Liver (tissue), 9 donors: ENCODE results near the gene WDFY1. TPM values are rescaled to one million over a fixed set of nuclear protein-coding genes. Genes with fewer than 3 reads are reported as not detected.
A peak's percentile ranks its signal among the peaks of the same experiment; 100 is the strongest.

Experiments used
- DNase-seq: peaks from one replicate; pipeline ENCODE4 v3.0.0-alpha.2; 2017; ENCODE audit warnings: low spot score
- H3K27ac ChIP-seq, 2 donors: one replicate each; pipeline ENCODE4 v1.7.0; 2013; ENCODE audit warnings: inconsistent platforms in 2 of 2, low read length in 2 of 2, control low read depth in 1 of 2, low read depth in 1 of 2, mild to moderate bottlenecking in 1 of 2
- H3K27me3 ChIP-seq, 4 donors: one replicate each; pipeline versions ENCODE4 v1.6.1 to v1.7.0; 2013; ENCODE audit warnings: low read length in 3 of 4, inconsistent platforms in 1 of 4, mild to moderate bottlenecking in 1 of 4, moderate library complexity in 1 of 4; ENCODE audit not compliant: control insufficient read depth in 4 of 4, insufficient read depth in 4 of 4
- H3K36me3 ChIP-seq, 4 donors: one replicate each; pipeline versions ENCODE4 v1.6.1 to v1.7.0; 2013; ENCODE audit warnings: low read length in 3 of 4, mild to moderate bottlenecking in 3 of 4, low read depth in 1 of 4, moderate library complexity in 1 of 4; ENCODE audit not compliant: control insufficient read depth in 4 of 4, insufficient read depth in 3 of 4
- H3K4me1 ChIP-seq, 4 donors: one replicate each; pipeline versions ENCODE4 v1.6.1 to v1.7.0; 2013; ENCODE audit warnings: low read length in 3 of 4, mild to moderate bottlenecking in 3 of 4, moderate library complexity in 1 of 4; ENCODE audit not compliant: control insufficient read depth in 4 of 4, insufficient read depth in 4 of 4
- H3K4me3 ChIP-seq, 3 donors: one replicate each; pipeline versions ENCODE4 v1.6.1 to v1.7.0; 2013; ENCODE audit warnings: low read length in 3 of 3, control low read depth in 1 of 3, low read depth in 1 of 3, mild to moderate bottlenecking in 1 of 3
- H3K9ac ChIP-seq, 2 donors: one replicate each; pipeline ENCODE4 v1.7.0; 2013; ENCODE audit warnings: low read length in 2 of 2, mild to moderate bottlenecking in 2 of 2, moderate library complexity in 2 of 2, control low read depth in 1 of 2, low read depth in 1 of 2
- H3K9me3 ChIP-seq, 4 donors: one replicate each; pipeline versions ENCODE4 v1.6.1 to v1.7.0; 2013; ENCODE audit warnings: low read length in 3 of 4; ENCODE audit not compliant: control insufficient read depth in 4 of 4
- ATF3 ChIP-seq: IDR thresholded peaks from 2 replicates; pipeline ENCODE4 v1.6.1; 2016; ENCODE audit warnings: antibody characterized with exemption
- EGR1 ChIP-seq, 2 donors: IDR thresholded peaks; 2 replicates each; pipeline ENCODE4 v1.6.1; 2016 to 2018; ENCODE audit warnings: antibody characterized with exemption in 2 of 2, low read depth in 2 of 2
- FOXA1 ChIP-seq: IDR thresholded peaks from 2 replicates; pipeline ENCODE4 v1.6.1; 2016; ENCODE audit warnings: antibody characterized with exemption
- FOXA2 ChIP-seq: IDR thresholded peaks from 2 replicates; pipeline ENCODE4 v1.6.1; 2016; ENCODE audit warnings: antibody characterized with exemption
- GABPA ChIP-seq, 2 donors: IDR thresholded peaks in 1 of 2; conservative IDR thresholded peaks in 1 of 2; 2 replicates each; pipeline ENCODE4 v1.6.1; 2016; ENCODE audit warnings: antibody characterized with exemption in 2 of 2, mild to moderate bottlenecking in 1 of 2, moderate library complexity in 1 of 2
- HNF4A ChIP-seq, 2 donors: conservative IDR thresholded peaks; 2 replicates each; pipeline ENCODE4 v1.6.1; 2016; ENCODE audit warnings: antibody characterized with exemption in 2 of 2, mild to moderate bottlenecking in 2 of 2
- HNF4G ChIP-seq: IDR thresholded peaks from 2 replicates; pipeline ENCODE4 v1.6.1; 2016; ENCODE audit warnings: antibody characterized with exemption
- JUND ChIP-seq, 2 donors: IDR thresholded peaks; 2 replicates each; pipeline ENCODE4 v1.6.1; 2016; ENCODE audit warnings: antibody characterized with exemption in 2 of 2
- MAX ChIP-seq: IDR thresholded peaks from 2 replicates; pipeline ENCODE4 v1.6.1; 2016; ENCODE audit warnings: antibody characterized with exemption
- NR2F2 ChIP-seq: IDR thresholded peaks from 2 replicates; pipeline ENCODE4 v1.6.1; 2016; ENCODE audit warnings: antibody characterized with exemption
- RAD21 ChIP-seq, 2 donors: IDR thresholded peaks; 2 replicates each; pipeline ENCODE4 v1.6.1; 2016; ENCODE audit warnings: antibody characterized with exemption in 2 of 2, mild to moderate bottlenecking in 2 of 2
- RXRA ChIP-seq, 2 donors: IDR thresholded peaks; 2 replicates each; pipeline ENCODE4 v1.6.1; 2017 to 2018; ENCODE audit warnings: antibody characterized with exemption in 2 of 2, mild to moderate bottlenecking in 1 of 2
- SP1 ChIP-seq: IDR thresholded peaks from 2 replicates; pipeline ENCODE4 v1.6.1; 2018; ENCODE audit warnings: antibody characterized with exemption, mild to moderate bottlenecking
- TAF1 ChIP-seq: conservative IDR thresholded peaks from 2 replicates; pipeline ENCODE4 v1.6.1; 2016; ENCODE audit warnings: antibody characterized with exemption, mild to moderate bottlenecking
- YY1 ChIP-seq: IDR thresholded peaks from 2 replicates; pipeline ENCODE4 v1.6.1; 2016; ENCODE audit warnings: antibody characterized with exemption, mild to moderate bottlenecking
- ZBTB33 ChIP-seq: IDR thresholded peaks from 2 replicates; pipeline ENCODE4 v1.6.1; 2016; ENCODE audit warnings: antibody characterized with exemption
- WGBS: extraction: QIAGEN DNeasy Blood & Tissue Kit; methylation state at CpG from one replicate; pipeline ENCODE4 v1.1.7; 2013; 5-methylcytosine and 5-hydroxymethylcytosine counted together
- polyA plus RNA-seq, 2 donors: library from polyadenylated mRNA; stranded (reverse) in 1 of 2; unstranded in 1 of 2; fragments of 200-250 nt in 1 of 2; fragments of >200 nt in 1 of 2; fragmentation: Nextera tagmentation in 1 of 2; extraction: Ambion mirVana in 1 of 2; gene quantifications; one replicate each; pipeline versions ENCODE4 v1.2.1 to v1.2.3, GENCODE V29; 2013 to 2015
- total RNA-seq, 2 donors: library from RNA; depleted of rRNA; stranded (reverse); fragments of >200 nt; gene quantifications; one replicate each; pipeline ENCODE4 v1.2.3, GENCODE V29; 2014
- TF ChIP-seq, protein P1 (sequence below): IDR thresholded peaks from 2 replicates; pipeline ENCODE4 v1.6.1; 2016; ENCODE audit warnings: antibody characterized with exemption, mild to moderate bottlenecking
- TF ChIP-seq, protein P2 (sequence below): fragments of 150-350 bp; IDR thresholded peaks from 2 replicates; pipeline ENCODE4 v1.5.1; 2017; ENCODE audit warnings: improper control_type of control experiment, low read depth, low read length; ENCODE audit not compliant: missing input control
- donor health status: healthy.
- donor health status: healthy.
- donor health status: healthy.
- donor health status: healthy.
- donor health status: healthy.

WDFY1 gene
- total and polyA plus RNA-seq, 4 donors = 12.0 to 34.2 (median 24.1) TPM

DNA sequence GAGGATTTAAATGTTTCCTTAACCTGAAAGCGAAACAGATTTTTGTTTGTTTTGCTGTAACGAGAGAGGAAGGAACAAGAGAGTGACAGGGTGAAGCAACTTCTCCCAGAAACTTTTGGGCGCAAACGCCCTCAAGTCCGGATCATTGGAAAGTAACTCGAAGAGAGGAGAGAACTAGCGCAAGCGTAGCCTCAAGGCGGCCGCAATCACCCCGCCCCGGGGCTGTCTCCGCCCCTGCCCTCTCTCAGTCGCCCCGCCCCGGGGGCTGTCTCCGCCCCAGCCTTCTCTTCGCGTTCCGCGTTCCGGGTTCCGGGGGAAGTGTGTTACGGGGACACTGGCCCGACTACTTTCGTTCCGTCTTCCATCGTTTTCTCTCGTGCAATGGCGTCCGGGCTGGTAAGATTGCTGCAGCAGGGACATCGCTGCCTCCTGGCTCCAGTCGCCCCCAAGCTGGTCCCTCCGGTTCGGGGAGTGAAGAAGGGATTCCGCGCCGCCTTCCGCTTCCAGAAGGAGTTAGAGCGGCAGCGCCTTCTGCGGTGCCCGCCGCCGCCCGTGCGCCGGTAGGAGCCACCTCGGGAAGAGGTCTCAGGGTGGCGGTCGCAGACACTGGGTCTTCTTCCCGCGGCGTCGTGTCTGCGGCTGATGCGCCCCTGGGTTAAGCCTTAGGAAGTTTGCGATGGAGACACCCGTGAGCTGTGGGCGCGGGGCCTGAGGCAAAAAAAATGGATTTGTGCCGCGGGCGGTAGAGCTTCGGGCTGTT lies 12.1 kb upstream of the WDFY1 start, which contains the start of gene MRPL44:
TSS of gene MRPL44 (plus strand) at position 372 of the 760 bp plus-strand sequence. CDS start at position 382, 10 bp downstream.
- peaks cover 1 to 33% (median 26%) of the 10 kb centered on the region in 4 donors for H3K4me1 ChIP-seq
- H3K4me3 ChIP-seq = peak within 1 kb of the TSS; percentile 65 to 95 (median 94)
- H3K9me3 ChIP-seq = no peaks in the 10 kb centered on the region
- H3K36me3 ChIP-seq = peaks cover 0 to 16% (median 3%) of the 10 kb centered on the region in 4 donors
- H3K27me3 ChIP-seq = no peaks in the 10 kb centered on the region
- WGBS = under 1% methylated on average over 65 of the region's 65 CpGs
- H3K27ac ChIP-seq = peak within 1 kb of the TSS; percentile 33 to 58
- no peak for TF ChIP-seq HNF4G
- TF ChIP-seq MAX = peak; percentile 71
- peak; percentile 74 for TF ChIP-seq FOXA1
- peak; percentile 50 to 65 for TF ChIP-seq RAD21 (IDR thresholded peaks at IDR 0.05)
- TF ChIP-seq ZBTB33 = peak; percentile 86
- TF ChIP-seq SP1 = peak; percentile 88
- TF ChIP-seq TAF1 = peak; percentile 93
- peak; percentile 36 to 49 for TF ChIP-seq JUND (IDR thresholded peaks at IDR 0.05)
- TF ChIP-seq, protein P1, sequence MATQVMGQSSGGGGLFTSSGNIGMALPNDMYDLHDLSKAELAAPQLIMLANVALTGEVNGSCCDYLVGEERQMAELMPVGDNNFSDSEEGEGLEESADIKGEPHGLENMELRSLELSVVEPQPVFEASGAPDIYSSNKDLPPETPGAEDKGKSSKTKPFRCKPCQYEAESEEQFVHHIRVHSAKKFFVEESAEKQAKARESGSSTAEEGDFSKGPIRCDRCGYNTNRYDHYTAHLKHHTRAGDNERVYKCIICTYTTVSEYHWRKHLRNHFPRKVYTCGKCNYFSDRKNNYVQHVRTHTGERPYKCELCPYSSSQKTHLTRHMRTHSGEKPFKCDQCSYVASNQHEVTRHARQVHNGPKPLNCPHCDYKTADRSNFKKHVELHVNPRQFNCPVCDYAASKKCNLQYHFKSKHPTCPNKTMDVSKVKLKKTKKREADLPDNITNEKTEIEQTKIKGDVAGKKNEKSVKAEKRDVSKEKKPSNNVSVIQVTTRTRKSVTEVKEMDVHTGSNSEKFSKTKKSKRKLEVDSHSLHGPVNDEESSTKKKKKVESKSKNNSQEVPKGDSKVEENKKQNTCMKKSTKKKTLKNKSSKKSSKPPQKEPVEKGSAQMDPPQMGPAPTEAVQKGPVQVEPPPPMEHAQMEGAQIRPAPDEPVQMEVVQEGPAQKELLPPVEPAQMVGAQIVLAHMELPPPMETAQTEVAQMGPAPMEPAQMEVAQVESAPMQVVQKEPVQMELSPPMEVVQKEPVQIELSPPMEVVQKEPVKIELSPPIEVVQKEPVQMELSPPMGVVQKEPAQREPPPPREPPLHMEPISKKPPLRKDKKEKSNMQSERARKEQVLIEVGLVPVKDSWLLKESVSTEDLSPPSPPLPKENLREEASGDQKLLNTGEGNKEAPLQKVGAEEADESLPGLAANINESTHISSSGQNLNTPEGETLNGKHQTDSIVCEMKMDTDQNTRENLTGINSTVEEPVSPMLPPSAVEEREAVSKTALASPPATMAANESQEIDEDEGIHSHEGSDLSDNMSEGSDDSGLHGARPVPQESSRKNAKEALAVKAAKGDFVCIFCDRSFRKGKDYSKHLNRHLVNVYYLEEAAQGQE = peak; percentile 92
- peak; percentile 62 to 77 for TF ChIP-seq RXRA (IDR thresholded peaks at IDR 0.05)
- TF ChIP-seq HNF4A (conservative IDR thresholded peaks at IDR 0.05) = peak; percentile 47 to 66
- TF ChIP-seq YY1 = peak; percentile 99
- TF ChIP-seq NR2F2 = peak; percentile 66
- TF ChIP-seq GABPA (IDR thresholded peaks at IDR 0.05 in 1 of 2, conservative IDR thresholded peaks at IDR 0.05 in 1 of 2) = peak; percentile 97
- TF ChIP-seq EGR1 (IDR thresholded peaks at IDR 0.05; ENCODE audit: low read depth in 2 of 2) = peak; percentile 35 to 54
- TF ChIP-seq, protein P2, sequence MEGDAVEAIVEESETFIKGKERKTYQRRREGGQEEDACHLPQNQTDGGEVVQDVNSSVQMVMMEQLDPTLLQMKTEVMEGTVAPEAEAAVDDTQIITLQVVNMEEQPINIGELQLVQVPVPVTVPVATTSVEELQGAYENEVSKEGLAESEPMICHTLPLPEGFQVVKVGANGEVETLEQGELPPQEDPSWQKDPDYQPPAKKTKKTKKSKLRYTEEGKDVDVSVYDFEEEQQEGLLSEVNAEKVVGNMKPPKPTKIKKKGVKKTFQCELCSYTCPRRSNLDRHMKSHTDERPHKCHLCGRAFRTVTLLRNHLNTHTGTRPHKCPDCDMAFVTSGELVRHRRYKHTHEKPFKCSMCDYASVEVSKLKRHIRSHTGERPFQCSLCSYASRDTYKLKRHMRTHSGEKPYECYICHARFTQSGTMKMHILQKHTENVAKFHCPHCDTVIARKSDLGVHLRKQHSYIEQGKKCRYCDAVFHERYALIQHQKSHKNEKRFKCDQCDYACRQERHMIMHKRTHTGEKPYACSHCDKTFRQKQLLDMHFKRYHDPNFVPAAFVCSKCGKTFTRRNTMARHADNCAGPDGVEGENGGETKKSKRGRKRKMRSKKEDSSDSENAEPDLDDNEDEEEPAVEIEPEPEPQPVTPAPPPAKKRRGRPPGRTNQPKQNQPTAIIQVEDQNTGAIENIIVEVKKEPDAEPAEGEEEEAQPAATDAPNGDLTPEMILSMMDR = no peak
- TF ChIP-seq FOXA2 = no peak
- peak; percentile 49 for TF ChIP-seq ATF3
- H3K9ac ChIP-seq = peak within 1 kb of the TSS; percentile 77 to 97
- peak; percentile 97 for DNase-seq
